ENCODE data around the gene ATXN2. TPM values are rescaled to one million over a fixed set of nuclear protein-coding genes. Genes with fewer than 3 reads are reported as not detected.

Gene ATXN2
- total RNA-seq, 1 experiment from 2014 or later, result 17.2 TPM

DNA sequence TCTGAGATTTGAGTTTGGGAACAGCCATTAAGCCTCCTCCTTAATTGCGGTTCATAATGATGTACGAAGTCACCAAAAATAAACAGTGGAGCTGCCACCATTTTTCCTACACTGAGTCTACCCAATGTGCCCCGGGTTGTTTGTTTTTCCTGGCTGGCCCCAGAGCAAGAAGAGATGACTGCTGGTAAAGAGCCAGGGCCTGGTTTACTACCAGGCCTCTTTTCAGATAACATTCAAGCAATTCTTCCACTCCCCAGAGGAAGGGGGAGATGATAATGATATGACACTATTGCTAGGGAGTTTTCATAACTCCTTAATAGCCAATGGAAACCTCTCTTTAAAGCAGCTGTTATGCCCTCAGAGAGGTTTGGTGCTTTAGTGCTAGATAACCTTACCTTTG is 44.3 kb upstream of the ATXN2 start:
- no peak overlapping the region for H3K9ac ChIP-seq (ENCODE audit: low read length)
- H4K20me1 ChIP-seq (ENCODE audit: low read length), result no peaks in the 10 kb centered on the region
- intact Hi-C loops (cut with micrococcal nuclease), result no loop called here
- H3K9me2 ChIP-seq (replicated peaks; ENCODE audit: low read length), result no peaks in the 10 kb centered on the region
- H3K79me2 ChIP-seq (ENCODE audit: low read length), result no peaks in the 10 kb centered on the region
- ATAC-seq, result no peak
- H3K4me3 ChIP-seq (ENCODE audit: low read length), result no peak overlapping the region
- H2AFZ ChIP-seq (ENCODE audit: low read length), result no peak overlapping the region
- no peak overlapping the region for H3K27ac ChIP-seq (ENCODE audit: low read length)
- H3K36me3 ChIP-seq (ENCODE audit: low read depth, low read length), result peaks cover 39% of the 10 kb centered on the region
- no peaks in the 10 kb centered on the region for H3K27me3 ChIP-seq (ENCODE audit: low read length)
- 0 out of 2 replicates have a peak, but pooled peaks cover 5% of the 10 kb centered on the region for H3K4me1 ChIP-seq (ENCODE audit: insufficient read depth, low read length)
- POLR2A ChIA-PET (ENCODE audit: unreplicated experiment), result no interaction called here
- no peaks in the 10 kb centered on the region for H3F3A ChIP-seq (ENCODE audit: low read length, unreplicated experiment)
- CTCF ChIA-PET, result no interaction called here
- TF ChIP-seq EZH2phosphoT487 (IDR thresholded peaks at IDR 0.05; ENCODE audit: borderline replicate concordance, low read length), result no peak
- TF ChIP-seq, protein P1, sequence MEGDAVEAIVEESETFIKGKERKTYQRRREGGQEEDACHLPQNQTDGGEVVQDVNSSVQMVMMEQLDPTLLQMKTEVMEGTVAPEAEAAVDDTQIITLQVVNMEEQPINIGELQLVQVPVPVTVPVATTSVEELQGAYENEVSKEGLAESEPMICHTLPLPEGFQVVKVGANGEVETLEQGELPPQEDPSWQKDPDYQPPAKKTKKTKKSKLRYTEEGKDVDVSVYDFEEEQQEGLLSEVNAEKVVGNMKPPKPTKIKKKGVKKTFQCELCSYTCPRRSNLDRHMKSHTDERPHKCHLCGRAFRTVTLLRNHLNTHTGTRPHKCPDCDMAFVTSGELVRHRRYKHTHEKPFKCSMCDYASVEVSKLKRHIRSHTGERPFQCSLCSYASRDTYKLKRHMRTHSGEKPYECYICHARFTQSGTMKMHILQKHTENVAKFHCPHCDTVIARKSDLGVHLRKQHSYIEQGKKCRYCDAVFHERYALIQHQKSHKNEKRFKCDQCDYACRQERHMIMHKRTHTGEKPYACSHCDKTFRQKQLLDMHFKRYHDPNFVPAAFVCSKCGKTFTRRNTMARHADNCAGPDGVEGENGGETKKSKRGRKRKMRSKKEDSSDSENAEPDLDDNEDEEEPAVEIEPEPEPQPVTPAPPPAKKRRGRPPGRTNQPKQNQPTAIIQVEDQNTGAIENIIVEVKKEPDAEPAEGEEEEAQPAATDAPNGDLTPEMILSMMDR (conservative IDR thresholded peaks at IDR 0.05; ENCODE audit: low read depth, low read length), result no peak
- no TSS peak for BruUV-seq (replicated peaks)
- H3K4me2 ChIP-seq (ENCODE audit: low read length), result no peak overlapping the region
- DNase-seq, result no peak
- H3K9me3 ChIP-seq (ENCODE audit: low read length), result no peaks in the 10 kb centered on the region

DNA sequence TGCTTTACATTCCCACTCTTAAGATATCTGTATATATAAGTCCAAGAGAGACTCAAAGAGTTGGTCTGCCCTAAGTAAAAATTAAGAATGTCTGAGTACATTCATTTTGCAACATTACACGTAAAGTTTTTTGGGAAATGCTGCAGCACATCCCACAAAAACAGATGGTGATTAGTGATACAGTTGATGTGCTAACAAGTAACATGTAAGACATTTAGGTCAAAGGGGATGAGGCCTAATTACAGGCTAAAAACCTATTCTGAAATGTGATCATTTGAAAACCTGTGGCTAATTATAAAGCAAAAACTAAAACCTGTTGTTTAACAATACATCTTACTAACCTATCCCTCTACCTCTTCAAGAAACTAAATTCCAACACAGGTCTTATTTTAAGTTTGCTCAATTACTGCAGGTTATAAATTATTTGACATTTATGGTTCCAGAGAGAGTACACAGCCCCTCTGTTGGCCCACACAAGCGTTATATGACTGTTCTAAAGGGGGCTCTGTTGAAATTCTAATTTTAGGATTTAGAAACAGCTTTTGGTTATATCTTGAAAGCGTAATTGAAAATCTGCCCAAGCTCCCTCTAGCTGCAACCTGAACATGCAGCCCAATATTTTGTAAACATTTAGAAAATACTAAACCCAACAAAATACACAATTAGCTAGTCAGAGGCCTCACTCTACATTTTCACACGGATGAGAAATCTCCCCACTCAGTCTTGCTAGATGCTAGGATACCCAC is 43.7 kb upstream of the ATXN2 start:
- no peak overlapping the region for H3K9ac ChIP-seq (ENCODE audit: low read length)
- H3K27ac ChIP-seq (ENCODE audit: low read length), result no peak overlapping the region
- ChIA-PET POLR2A (ENCODE audit: unreplicated experiment) (no interaction called here), CTCF (no interaction called here)
- H3K36me3 ChIP-seq (ENCODE audit: low read depth, low read length), result peaks cover 40% of the 10 kb centered on the region
- TF ChIP-seq EZH2phosphoT487 (IDR thresholded peaks at IDR 0.05; ENCODE audit: borderline replicate concordance, low read length), result no peak
- TF ChIP-seq EZH2 (IDR thresholded peaks at IDR 0.05; ENCODE audit: low read length, unreplicated experiment), result no peak
- TF ChIP-seq, protein P1 (conservative IDR thresholded peaks at IDR 0.05; ENCODE audit: low read depth, low read length), result no peak
- H2AFZ ChIP-seq (ENCODE audit: low read length), result no peak overlapping the region
- no peak for ATAC-seq
- H4K20me1 ChIP-seq (ENCODE audit: low read length), result no peaks in the 10 kb centered on the region
- H3K4me3 ChIP-seq (ENCODE audit: low read length), result no peak overlapping the region
- no peak overlapping the region for H3K4me2 ChIP-seq (ENCODE audit: low read length)
- TSS peak; percentile 15 for BruUV-seq (replicated peaks)
- no peaks in the 10 kb centered on the region for H3K9me2 ChIP-seq (replicated peaks; ENCODE audit: low read length)
- H3K27me3 ChIP-seq (ENCODE audit: low read length), result no peaks in the 10 kb centered on the region
- H3K9me3 ChIP-seq (ENCODE audit: low read length), result no peaks in the 10 kb centered on the region
- H3K79me2 ChIP-seq (ENCODE audit: low read length), result no peaks in the 10 kb centered on the region
- intact Hi-C loops (cut with micrococcal nuclease), result no loop called here
- DNase-seq, result no peak
- H3K4me1 ChIP-seq (ENCODE audit: insufficient read depth, low read length), result 0 out of 2 replicates have a peak, but pooled peaks cover 5% of the 10 kb centered on the region
- no peaks in the 10 kb centered on the region for H3F3A ChIP-seq (ENCODE audit: low read length, unreplicated experiment)

DNA sequence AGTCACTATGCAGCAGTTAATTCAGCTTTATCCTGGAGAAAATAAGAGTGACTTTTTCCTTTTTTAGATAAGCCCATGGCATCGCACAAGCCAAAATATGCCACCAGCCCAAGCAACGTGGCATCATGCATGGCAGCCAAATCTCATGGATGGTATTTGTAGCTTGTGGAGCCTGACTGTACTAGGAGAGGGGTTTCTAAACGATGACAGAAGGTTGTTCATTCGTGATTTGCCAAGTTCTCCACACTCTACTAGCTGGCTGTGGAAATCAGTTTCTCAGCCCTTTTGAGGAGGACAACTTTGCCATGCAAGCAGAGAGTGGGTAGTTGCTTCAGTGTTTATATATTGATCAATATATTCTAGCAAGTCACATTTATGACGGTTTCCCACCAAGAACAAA is 41.4 kb upstream of the ATXN2 start:
- no TSS peak for BruUV-seq (replicated peaks)
- 0 out of 2 replicates have a peak, but pooled peaks cover under 1% of the 10 kb centered on the region for H3K4me1 ChIP-seq (ENCODE audit: insufficient read depth, low read length)
- H3K9me3 ChIP-seq (ENCODE audit: low read length), result no peaks in the 10 kb centered on the region
- H3K4me3 ChIP-seq (ENCODE audit: low read length), result no peak overlapping the region
- TF ChIP-seq, protein P1 (conservative IDR thresholded peaks at IDR 0.05; ENCODE audit: low read depth, low read length), result no peak
- TF ChIP-seq EZH2phosphoT487 (IDR thresholded peaks at IDR 0.05; ENCODE audit: borderline replicate concordance, low read length) (no peak), EZH2 (IDR thresholded peaks at IDR 0.05; ENCODE audit: low read length, unreplicated experiment) (no peak)
- intact Hi-C loops (cut with micrococcal nuclease), result no loop called here
- H2AFZ ChIP-seq (ENCODE audit: low read length), result no peak overlapping the region
- POLR2A ChIA-PET (ENCODE audit: unreplicated experiment), result no interaction called here
- peaks cover 27% of the 10 kb centered on the region for H3K36me3 ChIP-seq (ENCODE audit: low read depth, low read length)
- CTCF ChIA-PET, result no interaction called here
- no peak overlapping the region for H3K9ac ChIP-seq (ENCODE audit: low read length)
- H3K27ac ChIP-seq (ENCODE audit: low read length), result no peak overlapping the region
- ATAC-seq, result no peak
- H3K27me3 ChIP-seq (ENCODE audit: low read length), result no peaks in the 10 kb centered on the region
- no peaks in the 10 kb centered on the region for H4K20me1 ChIP-seq (ENCODE audit: low read length)
- H3K9me2 ChIP-seq (replicated peaks; ENCODE audit: low read length), result no peaks in the 10 kb centered on the region
- H3F3A ChIP-seq (ENCODE audit: low read length, unreplicated experiment), result no peaks in the 10 kb centered on the region
- no peaks in the 10 kb centered on the region for H3K79me2 ChIP-seq (ENCODE audit: low read length)
- no peak for DNase-seq
- H3K4me2 ChIP-seq (ENCODE audit: low read length), result no peak overlapping the region
